H1 (cell line): ENCODE data around the gene RABGGTA. TPM values are rescaled to one million over a fixed set of nuclear protein-coding genes. Genes with fewer than 3 reads are reported as not detected.

Source experiments
- CTCF ChIA-PET: fragments of 300-600 bp; sonication (Branson Sonifier 250); formaldehyde crosslinking; loops from one replicate; lab custom pipeline; 2021; ENCODE audit not compliant: partially characterized antibody; lab: Charles Lee
- POLR2A ChIA-PET: fragments of 300-600 bp; sonication (Branson Sonifier 250); formaldehyde crosslinking; loops from one replicate; lab custom pipeline; 2021; ENCODE audit warnings: inconsistent platforms; ENCODE audit not compliant: partially characterized antibody; lab: Charles Lee
- DNase-seq, 2 experiments: peaks; one replicate each; pipeline versions ENCODE4 v3.0.0 to v3.0.0-alpha.2; 2010 to 2022; ENCODE audit warnings: low spot score in 2 of 2, low read depth in 1 of 2, mixed read lengths in 1 of 2
- FAIRE-seq: peaks from 2 replicates; lab custom pipeline; 2011; peaks lifted over from hg19 to GRCh38; lab: Jason Lieb, UNC
- H2AFZ ChIP-seq: 2 replicates; pipeline ENCODE4 v1.8.1; 2012; ENCODE audit warnings: low read length, inconsistent platforms
- H2AK5ac ChIP-seq: 2 replicates; pipeline ENCODE4 v1.6.1; 2013; ENCODE audit warnings: low read depth, low read length
- H2BK120ac ChIP-seq: replicated peaks from 2 replicates; pipeline ENCODE3; 2013; ENCODE audit warnings: low read depth, low read length, inconsistent platforms
- H2BK12ac ChIP-seq: 2 replicates; pipeline ENCODE4 v1.6.1; 2013; ENCODE audit warnings: low read depth, low read length
- H2BK15ac ChIP-seq: 2 replicates; pipeline ENCODE4 v1.6.1; 2013; ENCODE audit warnings: low read length
- H2BK20ac ChIP-seq: 2 replicates; pipeline ENCODE4 v1.6.1; 2013; ENCODE audit warnings: low read length
- H2BK5ac ChIP-seq: 2 replicates; pipeline ENCODE4 v1.6.1; 2013; ENCODE audit warnings: low read depth, low read length
- H3K14ac ChIP-seq: 2 replicates; pipeline ENCODE4 v1.6.1; 2013; ENCODE audit warnings: inconsistent platforms; ENCODE audit not compliant: insufficient read length
- H3K18ac ChIP-seq: 2 replicates; pipeline ENCODE4 v1.6.1; 2013; ENCODE audit warnings: low read length; ENCODE audit errors: extremely low read depth
- H3K23ac ChIP-seq: 2 replicates; pipeline ENCODE4 v1.6.1; 2013; ENCODE audit warnings: inconsistent platforms; ENCODE audit not compliant: insufficient read length
- H3K23me2 ChIP-seq: 2 replicates; pipeline ENCODE4 v1.6.1; 2013; ENCODE audit warnings: low read depth, low read length
- H3K27ac ChIP-seq: 2 replicates; pipeline ENCODE4 v1.6.1; 2011; ENCODE audit warnings: low read depth, low read length, inconsistent platforms
- H3K27me3 ChIP-seq, 4 experiments: replicated peaks in 1 of 4; 1 replicate in 1 of 4; 2 replicates in 3 of 4; pipeline versions ENCODE4 v1.6.1 to v1.8.1; 2011 to 2013; ENCODE audit warnings: low read length in 3 of 4, mild to moderate bottlenecking in 3 of 4, inconsistent platforms in 2 of 4, mixed read lengths in 2 of 4, moderate library complexity in 1 of 4; ENCODE audit not compliant: control insufficient read depth in 3 of 4, insufficient read depth in 3 of 4; ENCODE audit errors: extremely low read depth in 1 of 4
- H3K36me3 ChIP-seq, 4 experiments: 2 replicates each; pipeline versions ENCODE4 v1.6.1 to v1.8.1; 2011 to 2013; ENCODE audit warnings: mild to moderate bottlenecking in 4 of 4, low read length in 3 of 4, moderate library complexity in 2 of 4, control low read depth in 1 of 4, inconsistent platforms in 1 of 4; ENCODE audit not compliant: insufficient read depth in 4 of 4, control insufficient read depth in 2 of 4
- H3K4ac ChIP-seq: replicated peaks from 2 replicates; pipeline ENCODE3; 2013; ENCODE audit warnings: low read length, low read depth, mixed read lengths, inconsistent platforms; ENCODE audit not compliant: insufficient read length
- H3K4me1 ChIP-seq, 4 experiments: replicated peaks in 1 of 4; 1 replicate in 1 of 4; 2 replicates in 3 of 4; pipeline versions ENCODE4 v1.6.1 to v1.8.1; 2011 to 2013; ENCODE audit warnings: low read length in 3 of 4, inconsistent platforms in 2 of 4, mixed read lengths in 1 of 4; ENCODE audit not compliant: insufficient read depth in 4 of 4, control insufficient read depth in 3 of 4
- H3K4me2 ChIP-seq, 2 experiments: 2 replicates each; pipeline versions ENCODE4 v1.6.1 to v1.8.1; 2011 to 2013; ENCODE audit warnings: low read depth in 2 of 2, low read length in 2 of 2, control low read depth in 1 of 2, inconsistent platforms in 1 of 2, mild to moderate bottlenecking in 1 of 2; ENCODE audit not compliant: insufficient read depth in 1 of 2
- H3K4me3 ChIP-seq, 4 experiments: fragments of 200-600, 300-600 bp in 1 of 4; sonication (generic), shearing (Covaris generic), sonication (Bioruptor Twin) in 1 of 4; 2 replicates each; pipeline versions ENCODE4 v1.5.1 to v1.8.1; 2011 to 2016; ENCODE audit warnings: low read length in 4 of 4, low read depth in 3 of 4, control low read depth in 2 of 4, inconsistent platforms in 2 of 4, mild to moderate bottlenecking in 2 of 4, mixed read lengths in 1 of 4, moderate library complexity in 1 of 4; ENCODE audit not compliant: insufficient read depth in 2 of 4; ENCODE audit errors: extremely low read depth in 1 of 4
- H3K56ac ChIP-seq: replicated peaks from 2 replicates; pipeline ENCODE3; 2013; ENCODE audit warnings: low read depth, mild to moderate bottlenecking, mixed read lengths, low read length, inconsistent platforms; ENCODE audit not compliant: insufficient read length
- H3K79me1 ChIP-seq: 2 replicates; pipeline ENCODE4 v1.6.1; 2013; ENCODE audit warnings: low read depth, low read length, control low read depth
- H3K79me2 ChIP-seq, 2 experiments: 2 replicates each; pipeline versions ENCODE4 v1.6.1 to v1.8.1; 2012 to 2013; ENCODE audit warnings: low read length in 2 of 2, mild to moderate bottlenecking in 2 of 2, inconsistent platforms in 1 of 2; ENCODE audit not compliant: insufficient read depth in 2 of 2, control insufficient read depth in 1 of 2
- H3K9ac ChIP-seq, 4 experiments: replicated peaks in 1 of 4; 1 replicate in 1 of 4; 2 replicates in 3 of 4; pipeline versions ENCODE4 v1.6.1 to v1.8.1; 2011 to 2013; ENCODE audit warnings: low read depth in 3 of 4, low read length in 3 of 4, control low read depth in 2 of 4, mild to moderate bottlenecking in 2 of 4, moderate library complexity in 2 of 4, inconsistent platforms in 1 of 4; ENCODE audit errors: extremely low read depth in 1 of 4
- H3K9me3 ChIP-seq, 2 experiments: 2 replicates each; pipeline versions ENCODE4 v1.6.1 to v1.8.1; 2012 to 2013; ENCODE audit warnings: mild to moderate bottlenecking in 2 of 2, moderate library complexity in 2 of 2, control low read depth in 1 of 2, inconsistent platforms in 1 of 2, low read depth in 1 of 2, low read length in 1 of 2, mixed read lengths in 1 of 2; ENCODE audit not compliant: insufficient read depth in 2 of 2
- H4K20me1 ChIP-seq, 2 experiments: replicated peaks in 1 of 2; 2 replicates each; pipeline versions ENCODE3 to v1.8.1; 2011 to 2013; ENCODE audit warnings: inconsistent platforms in 2 of 2, low read length in 2 of 2, mild to moderate bottlenecking in 1 of 2; ENCODE audit not compliant: insufficient read depth in 2 of 2, control insufficient read depth in 1 of 2
- H4K5ac ChIP-seq: 2 replicates; pipeline ENCODE4 v1.6.1; 2013; ENCODE audit warnings: low read length, low read depth, mixed read lengths, inconsistent platforms; ENCODE audit not compliant: insufficient read length
- H4K8ac ChIP-seq: 2 replicates; pipeline ENCODE4 v1.8.0; 2013; ENCODE audit warnings: mild to moderate bottlenecking, moderate library complexity, low read length, inconsistent platforms; ENCODE audit not compliant: insufficient read depth; ENCODE audit errors: extremely low read depth
- H4K91ac ChIP-seq: replicated peaks from 2 replicates; pipeline ENCODE3; 2013; ENCODE audit warnings: low read length, mixed read lengths, inconsistent platforms; ENCODE audit not compliant: insufficient read length
- ATF3 ChIP-seq: IDR thresholded peaks from 2 replicates; pipeline ENCODE4 v1.6.1; 2011; ENCODE audit warnings: low read depth, mild to moderate bottlenecking, low read length; ENCODE audit not compliant: insufficient read depth
- CBX8 ChIP-seq: fragments of 300-800, 300-1000 bp; sonication (generic); IDR thresholded peaks from 2 replicates; pipeline ENCODE4 v1.7.1; 2016; ENCODE audit warnings: low read depth, low read length, borderline replicate concordance
- CHD1 ChIP-seq: IDR thresholded peaks from 2 replicates; pipeline ENCODE4 v1.6.1; 2012; ENCODE audit warnings: low read depth, low read length, improper control_type of control experiment
- GABPA ChIP-seq: IDR thresholded peaks from 2 replicates; pipeline ENCODE4 v1.6.1; 2011; ENCODE audit warnings: mild to moderate bottlenecking, low read length, moderate library complexity, borderline replicate concordance; ENCODE audit not compliant: insufficient read depth
- HDAC6 ChIP-seq: IDR thresholded peaks from one replicate; pipeline ENCODE4 v1.7.1; 2012; ENCODE audit warnings: low read depth, mild to moderate bottlenecking, inconsistent platforms, low read length, moderate library complexity
- KDM5A ChIP-seq: fragments of 200-600 bp; IDR thresholded peaks from 2 replicates; pipeline ENCODE4 v1.7.1; 2012; ENCODE audit warnings: mild to moderate bottlenecking, low read length, inconsistent platforms, mixed read lengths
- NRF1 ChIP-seq: IDR thresholded peaks from 2 replicates; pipeline ENCODE4 v1.6.1; 2011; ENCODE audit warnings: mild to moderate bottlenecking, low read depth, low read length, improper control_type of control experiment
- SP4 ChIP-seq: IDR thresholded peaks from 2 replicates; pipeline ENCODE4 v1.6.1; 2012; ENCODE audit warnings: low read length, inconsistent platforms
- TAF1 ChIP-seq: IDR thresholded peaks from 2 replicates; pipeline ENCODE4 v1.6.1; 2011; ENCODE audit warnings: mild to moderate bottlenecking, low read depth, low read length
- TCF12 ChIP-seq: IDR thresholded peaks from 2 replicates; pipeline ENCODE4 v1.6.1; 2011; ENCODE audit warnings: low read depth, mild to moderate bottlenecking, low read length
- WGBS, 2 experiments: shearing (Covaris generic) in 1 of 2; methylation state at CpG; one replicate each; pipeline versions ENCODE4 v1.1.6 to v1.1.7; 2013 to 2015; ENCODE audit warnings: low lambda C conversion rate in 2 of 2, mixed read lengths in 2 of 2, inconsistent platforms in 1 of 2, low coverage in 1 of 2, missing lambda C conversion rate in 1 of 2; ENCODE audit not compliant: insufficient replicate concordance in 2 of 2, insufficient coverage in 1 of 2, insufficient read length in 1 of 2; ENCODE audit errors: extremely low coverage in 1 of 2, missing lambda C conversion rate in 1 of 2; 5-methylcytosine and 5-hydroxymethylcytosine counted together
- polyA plus RNA-seq, 7 experiments: library from polyadenylated mRNA; depleted of rRNA in 3 of 7; stranded (reverse) in 5 of 7; unstranded in 2 of 7; fragments of >200 nt in 5 of 7; fragments of 200-250 nt in 2 of 7; gene quantifications; 1 replicate in 5 of 7; 2 replicates in 1 of 7; 4 replicates in 1 of 7; pipeline versions ENCODE4 v1.2.1 to v1.2.3, GENCODE V29; 2011 to 2013; ENCODE audit warnings: missing spikeins in 2 of 7, mixed read lengths in 2 of 7
- total RNA-seq: library from RNA; stranded (reverse); fragmentation: NEBNext Ultra II Directional; extraction: Animal tissue kit (Norgen Biotek cat#: 25700); gene quantifications from 2 replicates; pipeline ENCODE4 v1.2.1, GENCODE V29; 2021
- TF ChIP-seq, protein P1 (sequence below): IDR thresholded peaks from 2 replicates; pipeline ENCODE4 v1.6.1; 2012; ENCODE audit warnings: inconsistent platforms

RABGGTA gene
- total and polyA plus RNA-seq, 2 of the 8 experiments (the other 6 are each of a cell fraction or from before 2014, with no cell fraction given): 16.0 to 49.8 TPM

GRCh38 chr14:24310646-24311604 is 39.5 kb upstream of the RABGGTA start, which contains the start of gene LTB4R:
LTB4R (plus strand) TSS chr14:24311502; CDS start chr14:24315652, 4,150 bp downstream.
- WGBS, 2 experiments: 95% methylated on average over 70 of the region's 99 CpGs; no CpG with 5 or more reads in 1 of the 2 experiments
- Histone ChIP-seq H2BK15ac (no peak within 1 kb of the TSS), H3K9me3 (no peaks in the 10 kb centered on the region), H3K18ac (no peak within 1 kb of the TSS), H3K23ac (no peak within 1 kb of the TSS), H3K14ac (no peak within 1 kb of the TSS), H4K91ac (no peak within 1 kb of the TSS), H3K4me3 (no peak within 1 kb of the TSS), H2AFZ (no peak within 1 kb of the TSS), H4K20me1 (peaks cover 2 to 7% of the 10 kb centered on the region in 2 experiments), H3K4ac (no peak within 1 kb of the TSS), H3K36me3 (peaks cover 7 to 10% (median 8%) of the 10 kb centered on the region in 4 experiments; a peak in 5 of 8 replicates), H3K79me2 (no peaks in the 10 kb centered on the region), H3K27me3 (peaks cover 0 to 4% (median 0%) of the 10 kb centered on the region in 4 experiments; a peak in 3 of 7 replicates), H3K56ac (no peak within 1 kb of the TSS), H2BK120ac (no peak within 1 kb of the TSS), H2BK12ac (no peak within 1 kb of the TSS), H3K4me2 (no peak within 1 kb of the TSS), H3K23me2 (peaks cover 1% of the 10 kb centered on the region; the same call in 1 of the 2 replicates), H3K9ac (no peak within 1 kb of the TSS), H2BK20ac (no peak within 1 kb of the TSS), H3K27ac (no peak within 1 kb of the TSS), H2AK5ac (no peak within 1 kb of the TSS), H3K4me1 (no peaks in the 10 kb centered on the region; a peak in 2 of 7 replicates), H4K5ac (no peak within 1 kb of the TSS), H4K8ac (no peak within 1 kb of the TSS), H2BK5ac (no peak within 1 kb of the TSS), H3K79me1 (no peaks in the 10 kb centered on the region)
- FAIRE-seq (no peak), DNase-seq (no peak)
- ChIA-PET POLR2A (interaction anchor here (0.6 to 5.1 kb wide), 7 partner anchors 11 to 132 kb away, joined by 3 to 35 read pairs (median 4); partner anchors contain the start of genes DHRS1, NOP9 and TINF2), CTCF (interaction anchor here (0.6 to 15.8 kb wide), 8 partner anchors 8 to 160 kb away, joined by 3 to 173 read pairs (median 8); partner anchors contain the start of genes ADCY4, DHRS1, NOP9 and RABGGTA)
- TF ChIP-seq, protein P1, sequence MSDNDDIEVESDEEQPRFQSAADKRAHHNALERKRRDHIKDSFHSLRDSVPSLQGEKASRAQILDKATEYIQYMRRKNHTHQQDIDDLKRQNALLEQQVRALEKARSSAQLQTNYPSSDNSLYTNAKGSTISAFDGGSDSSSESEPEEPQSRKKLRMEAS: no peak
- TF ChIP-seq TCF12 (no peak), CBX8 (no peak), SP4 (no peak), ATF3 (no peak), NRF1 (no peak), TAF1 (no peak), KDM5A (no peak), HDAC6 (no peak), GABPA (no peak), CHD1 (no peak)
